Panc1 (cell line): ENCODE results near the gene NAA80. TPM values are rescaled to one million over a fixed set of nuclear protein-coding genes. Genes with fewer than 3 reads are reported as not detected.

ENCODE experiments used
- ATAC-seq: fragments of 200-7000 bp; cut with Tn5 transposase; 2 replicates; pipeline ENCODE4 v1.9.1; 2020; ENCODE audit warnings: mild to moderate bottlenecking, moderate library complexity
- BruUV-seq: library from RNA; stranded (reverse); fragments of 400-500 nt; replicated peaks from 2 replicates; lab custom pipeline; 2021; lab: Mats Ljungman, UMichigan
- CTCF ChIA-PET: fragments of 300-600 bp; sonication (Branson Sonifier 250); formaldehyde crosslinking; loops from one replicate; lab custom pipeline; 2022; ENCODE audit warnings: antibody characterized with exemption; lab: Charles Lee
- POLR2A ChIA-PET: fragments of 300-600 bp; sonication (Branson Sonifier 250); formaldehyde crosslinking; loops from one replicate; lab custom pipeline; 2022; ENCODE audit warnings: antibody characterized with exemption; lab: Charles Lee
- DNase-seq: peaks from one replicate; pipeline ENCODE4 v3.0.0-alpha.2; 2010; ENCODE audit warnings: low read depth, low spot score
- H3K27ac ChIP-seq: 2 replicates; pipeline ENCODE4 v1.5.1; 2011; ENCODE audit warnings: mild to moderate bottlenecking, low read length, inconsistent platforms
- H3K27me3 ChIP-seq: fragments of 200-500 bp; sonication (Bioruptor generic); 2 replicates; pipeline ENCODE4 v1.6.0; 2014; ENCODE audit warnings: low read length, inconsistent platforms; ENCODE audit not compliant: control insufficient read depth, insufficient read depth
- H3K36me3 ChIP-seq: fragments of 200-500 bp; sonication (Bioruptor generic); 2 replicates; pipeline ENCODE4 v1.5.1; 2014; ENCODE audit warnings: inconsistent platforms, mild to moderate bottlenecking, low read length, moderate library complexity; ENCODE audit not compliant: control insufficient read depth, insufficient read depth
- H3K4me1 ChIP-seq: 2 replicates; pipeline ENCODE4 v1.5.1; 2011; ENCODE audit warnings: inconsistent platforms, mild to moderate bottlenecking, low read length, moderate library complexity; ENCODE audit not compliant: control insufficient read depth, insufficient read depth
- H3K4me3 ChIP-seq, 2 experiments: 2 replicates each; pipeline ENCODE4 v1.5.1; 2011 to 2012; ENCODE audit warnings: low read depth in 2 of 2, low read length in 2 of 2, mild to moderate bottlenecking in 2 of 2, inconsistent platforms in 1 of 2, moderate library complexity in 1 of 2
- H3K9me3 ChIP-seq: fragments of 200-500 bp; sonication (Bioruptor generic); 2 replicates; pipeline ENCODE4 v1.5.1; 2014; ENCODE audit warnings: low read depth, mild to moderate bottlenecking, inconsistent platforms, low read length, moderate library complexity; ENCODE audit not compliant: control insufficient read depth, insufficient read depth
- POLR2AphosphoS5 ChIP-seq: IDR thresholded peaks from 2 replicates; pipeline ENCODE4 v1.6.1; 2012; ENCODE audit warnings: mild to moderate bottlenecking, low read depth, low read length, moderate library complexity
- SIN3A ChIP-seq: IDR thresholded peaks from 2 replicates; pipeline ENCODE4 v1.6.1; 2012; ENCODE audit warnings: low read depth, mild to moderate bottlenecking, low read length, moderate library complexity, borderline replicate concordance; ENCODE audit not compliant: insufficient read depth
- TCF7L2 ChIP-seq: IDR thresholded peaks from 2 replicates; pipeline ENCODE4 v1.6.1; 2011; ENCODE audit warnings: mild to moderate bottlenecking, low read depth, low read length, inconsistent platforms
- in situ Hi-C: cut with HindIII; loops from 2 replicates; pipeline ENCODE4 v1.10.0; 2016; ENCODE audit warnings: low sequenced_read_pairs, low pct_unique_long_range_greater_than_20kb
- intact Hi-C: fragments of 100-400 bp; cut with micrococcal nuclease; formaldehyde crosslinking; loops from one replicate; pipeline ENCODE4 v1.10.0; 2022; ENCODE audit not compliant: unreplicated experiment
- total RNA-seq: library from RNA; stranded (reverse); gene quantifications from one replicate; pipeline ENCODE4 v1.2.1, GENCODE V29; 2021; ENCODE audit not compliant: unreplicated experiment
- TF ChIP-seq, protein P1 (sequence below): fragments of 450-650 bp; IDR thresholded peaks from 2 replicates; pipeline ENCODE4 v1.5.1; 2017; ENCODE audit warnings: mild to moderate bottlenecking
- TF ChIP-seq, protein P2 (sequence below), 2 experiments: IDR thresholded peaks; 2 replicates each; pipeline ENCODE4 v1.6.1; 2011 to 2012; ENCODE audit warnings: low read depth in 2 of 2, control low read depth in 1 of 2, low read length in 1 of 2, mild to moderate bottlenecking in 1 of 2, moderate library complexity in 1 of 2; ENCODE audit not compliant: insufficient read depth in 1 of 2

NAA80 gene
- total RNA-seq, 1 experiment from 2014 or later, result 7.2 TPM

DNA sequence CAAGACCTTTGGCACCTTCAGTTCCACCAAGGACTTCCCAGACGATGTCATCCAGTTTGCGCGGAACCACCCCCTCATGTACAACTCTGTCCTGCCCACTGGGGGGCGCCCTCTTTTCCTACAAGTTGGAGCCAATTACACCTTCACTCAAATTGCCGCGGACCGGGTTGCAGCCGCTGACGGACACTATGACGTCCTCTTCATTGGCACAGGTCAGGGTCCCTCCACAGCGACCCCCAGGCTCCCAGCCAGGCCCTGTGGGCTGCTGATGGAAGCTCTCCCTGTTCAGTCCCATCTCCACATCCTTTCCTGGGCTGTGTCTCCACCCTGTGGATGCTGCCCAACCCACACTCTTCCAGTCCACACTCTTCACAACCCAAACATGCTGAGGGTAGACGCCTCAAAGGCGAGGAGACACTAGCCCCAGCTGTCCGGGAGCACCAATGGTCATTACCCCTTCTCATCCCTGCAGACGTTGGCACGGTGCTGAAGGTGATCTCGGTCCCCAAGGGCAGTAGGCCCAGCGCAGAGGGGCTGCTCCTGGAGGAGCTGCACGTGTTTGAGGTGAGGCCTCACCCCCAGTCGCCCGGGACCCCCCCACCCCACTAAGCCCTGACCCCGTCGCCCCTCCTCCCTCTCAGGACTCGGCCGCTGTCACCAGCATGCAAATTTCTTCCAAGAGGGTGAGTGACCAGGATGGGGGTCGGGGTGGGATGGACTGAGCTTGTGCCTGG is 24.7 kb downstream of the NAA80 start:
- TF ChIP-seq, protein P1, sequence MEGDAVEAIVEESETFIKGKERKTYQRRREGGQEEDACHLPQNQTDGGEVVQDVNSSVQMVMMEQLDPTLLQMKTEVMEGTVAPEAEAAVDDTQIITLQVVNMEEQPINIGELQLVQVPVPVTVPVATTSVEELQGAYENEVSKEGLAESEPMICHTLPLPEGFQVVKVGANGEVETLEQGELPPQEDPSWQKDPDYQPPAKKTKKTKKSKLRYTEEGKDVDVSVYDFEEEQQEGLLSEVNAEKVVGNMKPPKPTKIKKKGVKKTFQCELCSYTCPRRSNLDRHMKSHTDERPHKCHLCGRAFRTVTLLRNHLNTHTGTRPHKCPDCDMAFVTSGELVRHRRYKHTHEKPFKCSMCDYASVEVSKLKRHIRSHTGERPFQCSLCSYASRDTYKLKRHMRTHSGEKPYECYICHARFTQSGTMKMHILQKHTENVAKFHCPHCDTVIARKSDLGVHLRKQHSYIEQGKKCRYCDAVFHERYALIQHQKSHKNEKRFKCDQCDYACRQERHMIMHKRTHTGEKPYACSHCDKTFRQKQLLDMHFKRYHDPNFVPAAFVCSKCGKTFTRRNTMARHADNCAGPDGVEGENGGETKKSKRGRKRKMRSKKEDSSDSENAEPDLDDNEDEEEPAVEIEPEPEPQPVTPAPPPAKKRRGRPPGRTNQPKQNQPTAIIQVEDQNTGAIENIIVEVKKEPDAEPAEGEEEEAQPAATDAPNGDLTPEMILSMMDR, result peak; percentile 91
- TF ChIP-seq, protein P2, sequence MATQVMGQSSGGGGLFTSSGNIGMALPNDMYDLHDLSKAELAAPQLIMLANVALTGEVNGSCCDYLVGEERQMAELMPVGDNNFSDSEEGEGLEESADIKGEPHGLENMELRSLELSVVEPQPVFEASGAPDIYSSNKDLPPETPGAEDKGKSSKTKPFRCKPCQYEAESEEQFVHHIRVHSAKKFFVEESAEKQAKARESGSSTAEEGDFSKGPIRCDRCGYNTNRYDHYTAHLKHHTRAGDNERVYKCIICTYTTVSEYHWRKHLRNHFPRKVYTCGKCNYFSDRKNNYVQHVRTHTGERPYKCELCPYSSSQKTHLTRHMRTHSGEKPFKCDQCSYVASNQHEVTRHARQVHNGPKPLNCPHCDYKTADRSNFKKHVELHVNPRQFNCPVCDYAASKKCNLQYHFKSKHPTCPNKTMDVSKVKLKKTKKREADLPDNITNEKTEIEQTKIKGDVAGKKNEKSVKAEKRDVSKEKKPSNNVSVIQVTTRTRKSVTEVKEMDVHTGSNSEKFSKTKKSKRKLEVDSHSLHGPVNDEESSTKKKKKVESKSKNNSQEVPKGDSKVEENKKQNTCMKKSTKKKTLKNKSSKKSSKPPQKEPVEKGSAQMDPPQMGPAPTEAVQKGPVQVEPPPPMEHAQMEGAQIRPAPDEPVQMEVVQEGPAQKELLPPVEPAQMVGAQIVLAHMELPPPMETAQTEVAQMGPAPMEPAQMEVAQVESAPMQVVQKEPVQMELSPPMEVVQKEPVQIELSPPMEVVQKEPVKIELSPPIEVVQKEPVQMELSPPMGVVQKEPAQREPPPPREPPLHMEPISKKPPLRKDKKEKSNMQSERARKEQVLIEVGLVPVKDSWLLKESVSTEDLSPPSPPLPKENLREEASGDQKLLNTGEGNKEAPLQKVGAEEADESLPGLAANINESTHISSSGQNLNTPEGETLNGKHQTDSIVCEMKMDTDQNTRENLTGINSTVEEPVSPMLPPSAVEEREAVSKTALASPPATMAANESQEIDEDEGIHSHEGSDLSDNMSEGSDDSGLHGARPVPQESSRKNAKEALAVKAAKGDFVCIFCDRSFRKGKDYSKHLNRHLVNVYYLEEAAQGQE (IDR thresholded peaks at IDR 0.05; ENCODE audit: insufficient read depth in 1 of 2, low read depth in 2 of 2, low read length in 1 of 2), result no peak
- H3K4me1 ChIP-seq, result peaks cover 7% of the 10 kb centered on the region; the same call in 1 of the 2 replicates
- BruUV-seq, result no TSS peak
- H3K27me3 ChIP-seq, result no peaks in the 10 kb centered on the region
- DNase-seq (peak; percentile 36), ATAC-seq (peak; percentile 75)
- H3K36me3 ChIP-seq, result no peaks in the 10 kb centered on the region
- in situ Hi-C loops (no loop called here), intact Hi-C loops (no loop called here)
- ChIA-PET CTCF (interaction anchor here (0.6 to 1.4 kb wide), 4 partner anchors 34 to 138 kb away, joined by 3 to 6 read pairs (median 4); no protein-coding TSS in a partner anchor), POLR2A (no interaction called here)
- H3K27ac ChIP-seq, result no peak overlapping the region
- no peaks in the 10 kb centered on the region for H3K9me3 ChIP-seq
- no peak overlapping the region for H3K4me3 ChIP-seq

DNA sequence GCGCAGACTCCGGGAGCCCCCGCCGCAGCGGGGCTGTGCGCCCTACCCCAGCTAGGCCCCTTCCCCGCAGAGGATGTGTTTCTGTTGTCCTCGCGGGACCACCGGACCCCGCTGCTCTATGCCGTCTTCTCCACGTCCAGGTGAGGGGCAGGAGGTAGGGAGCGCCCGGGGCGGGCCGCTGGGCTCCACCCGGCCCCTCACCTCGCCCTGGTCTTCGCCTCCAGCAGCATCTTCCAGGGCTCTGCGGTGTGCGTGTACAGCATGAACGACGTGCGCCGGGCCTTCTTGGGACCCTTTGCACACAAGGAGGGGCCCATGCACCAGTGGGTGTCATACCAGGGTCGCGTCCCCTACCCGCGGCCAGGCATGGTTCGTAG is 25.5 kb downstream of the NAA80 start:
- Histone ChIP-seq H3K9me3 (no peaks in the 10 kb centered on the region), H3K4me1 (peaks cover 8% of the 10 kb centered on the region), H3K4me3 (no peak overlapping the region), H3K27me3 (no peaks in the 10 kb centered on the region), H3K36me3 (no peaks in the 10 kb centered on the region), H3K27ac (no peak overlapping the region)
- ChIA-PET POLR2A (no interaction called here), CTCF (interaction anchor here (1.4 kb wide), 1 partner anchor 48 kb away, joined by 3 read pairs; no protein-coding TSS in a partner anchor)
- ATAC-seq (no peak), DNase-seq (no peak)
- TF ChIP-seq, protein P2 (IDR thresholded peaks at IDR 0.05; ENCODE audit: insufficient read depth in 1 of 2, low read depth in 2 of 2, low read length in 1 of 2), result no peak
- TF ChIP-seq TCF7L2, result no peak
- no peak for TF ChIP-seq POLR2AphosphoS5
- no peak for TF ChIP-seq SIN3A
- TF ChIP-seq, protein P1, result no peak
- in situ Hi-C loops, result no loop called here
- intact Hi-C loops, result loop anchor here (2.0 kb wide), 1 partner anchor 47 kb away; no protein-coding TSS in a partner anchor
- no TSS peak for BruUV-seq
